Endothelial cell (in vitro differentiated cells): Measurements from ENCODE around the gene AP4B1. TPM values are rescaled to one million over a fixed set of nuclear protein-coding genes. Genes with fewer than 3 reads are reported as not detected.

Source experiments
- DNase-seq: peaks from one replicate; pipeline ENCODE4 v3.0.0; 2021; ENCODE audit warnings: low spot score
- H3K27ac Mint-ChIP-seq: one replicate; pipeline ENCODE4 v1.8.0; 2021; ENCODE audit warnings: mixed read lengths, inconsistent platforms; ENCODE audit not compliant: unreplicated experiment
- H3K27me3 Mint-ChIP-seq: one replicate; pipeline ENCODE4 v1.8.0; 2021; ENCODE audit warnings: mild to moderate bottlenecking, moderate library complexity, mixed read lengths, inconsistent platforms; ENCODE audit not compliant: unreplicated experiment
- H3K36me3 Mint-ChIP-seq: one replicate; pipeline ENCODE4 v1.8.0; 2021; ENCODE audit warnings: mild to moderate bottlenecking, low read depth, mixed read lengths, inconsistent platforms; ENCODE audit not compliant: unreplicated experiment
- H3K4me1 Mint-ChIP-seq: one replicate; pipeline ENCODE4 v1.8.0; 2021; ENCODE audit warnings: mild to moderate bottlenecking, mixed read lengths, inconsistent platforms; ENCODE audit not compliant: unreplicated experiment
- H3K4me3 Mint-ChIP-seq: one replicate; pipeline ENCODE4 v1.8.0; 2021; ENCODE audit warnings: mild to moderate bottlenecking, mixed read lengths, inconsistent platforms; ENCODE audit not compliant: unreplicated experiment
- H3K9me3 Mint-ChIP-seq: one replicate; pipeline ENCODE4 v1.8.0; 2021; ENCODE audit warnings: mixed read lengths, inconsistent platforms; ENCODE audit not compliant: unreplicated experiment
- total RNA-seq: library from RNA; stranded (reverse); fragmentation: NEBNext Ultra II Directional; extraction: Animal tissue kit (Norgen Biotek cat#: 25700); gene quantifications from one replicate; pipeline ENCODE4 v1.2.1, GENCODE V29; 2021; ENCODE audit not compliant: unreplicated experiment
- TF ChIP-seq, protein P1 (sequence below): fragments of 200-600 bp; sonication (generic); IDR thresholded peaks from one replicate; pipeline ENCODE4 v1.5.0; 2021; ENCODE audit warnings: antibody characterized with exemption; ENCODE audit not compliant: unreplicated experiment

AP4B1 gene
- total RNA-seq, 1 donor from 2014 or later = 28.4 TPM

DNA sequence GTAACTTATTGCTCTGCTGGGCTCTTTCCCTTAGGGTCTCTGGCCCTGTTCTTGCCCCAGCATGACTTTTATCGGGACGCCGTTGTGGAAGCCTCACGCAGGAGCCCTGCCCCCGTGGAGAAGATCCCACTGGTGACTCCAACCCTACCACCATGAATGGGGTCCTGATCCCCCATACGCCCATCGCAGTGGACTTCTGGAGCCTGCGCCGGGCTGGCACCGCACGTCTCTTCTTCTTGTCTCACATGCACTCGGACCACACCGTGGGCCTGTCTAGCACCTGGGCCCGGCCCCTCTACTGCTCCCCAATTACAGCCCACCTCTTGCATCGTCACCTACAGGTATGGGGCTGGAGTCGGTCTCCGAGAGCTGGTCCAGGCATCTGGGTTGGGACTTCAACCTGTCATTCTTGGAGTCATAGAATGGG is 849 bp upstream of the AP4B1 start:
- peaks cover 23% of the 10 kb centered on the region for H3K4me1 Mint-ChIP-seq
- no peaks in the 10 kb centered on the region for H3K9me3 Mint-ChIP-seq
- DNase-seq = peak; percentile 7
- TF ChIP-seq, protein P1, sequence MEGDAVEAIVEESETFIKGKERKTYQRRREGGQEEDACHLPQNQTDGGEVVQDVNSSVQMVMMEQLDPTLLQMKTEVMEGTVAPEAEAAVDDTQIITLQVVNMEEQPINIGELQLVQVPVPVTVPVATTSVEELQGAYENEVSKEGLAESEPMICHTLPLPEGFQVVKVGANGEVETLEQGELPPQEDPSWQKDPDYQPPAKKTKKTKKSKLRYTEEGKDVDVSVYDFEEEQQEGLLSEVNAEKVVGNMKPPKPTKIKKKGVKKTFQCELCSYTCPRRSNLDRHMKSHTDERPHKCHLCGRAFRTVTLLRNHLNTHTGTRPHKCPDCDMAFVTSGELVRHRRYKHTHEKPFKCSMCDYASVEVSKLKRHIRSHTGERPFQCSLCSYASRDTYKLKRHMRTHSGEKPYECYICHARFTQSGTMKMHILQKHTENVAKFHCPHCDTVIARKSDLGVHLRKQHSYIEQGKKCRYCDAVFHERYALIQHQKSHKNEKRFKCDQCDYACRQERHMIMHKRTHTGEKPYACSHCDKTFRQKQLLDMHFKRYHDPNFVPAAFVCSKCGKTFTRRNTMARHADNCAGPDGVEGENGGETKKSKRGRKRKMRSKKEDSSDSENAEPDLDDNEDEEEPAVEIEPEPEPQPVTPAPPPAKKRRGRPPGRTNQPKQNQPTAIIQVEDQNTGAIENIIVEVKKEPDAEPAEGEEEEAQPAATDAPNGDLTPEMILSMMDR = no peak
- H3K27ac Mint-ChIP-seq = peak overlapping the region; percentile 88
- H3K4me3 Mint-ChIP-seq = peak overlapping the region; percentile 98
- H3K27me3 Mint-ChIP-seq = peaks cover 12% of the 10 kb centered on the region
- peaks cover 25% of the 10 kb centered on the region for H3K36me3 Mint-ChIP-seq

DNA sequence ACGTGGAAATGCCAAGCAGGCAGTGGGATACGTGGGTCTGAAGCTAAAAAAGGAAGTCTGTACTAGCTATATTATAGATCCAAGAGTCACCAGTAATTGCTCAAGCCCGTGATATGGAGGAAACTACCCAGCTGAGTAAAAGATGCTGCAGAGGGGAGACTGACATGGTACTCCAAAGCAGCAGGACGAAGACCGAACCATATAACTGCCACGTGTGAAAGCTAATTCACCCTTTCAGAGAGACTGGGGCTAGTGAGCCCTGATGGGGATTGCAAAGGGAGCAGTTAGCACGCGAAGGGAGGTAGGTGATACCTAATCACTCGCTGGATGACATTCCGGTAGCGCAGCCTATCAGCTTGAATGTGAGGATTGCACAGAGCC is 316 bp downstream of the AP4B1 start:
- H3K27ac Mint-ChIP-seq = peak overlapping the region; percentile 88
- TF ChIP-seq, protein P1 = no peak
- H3K4me3 Mint-ChIP-seq = peak overlapping the region; percentile 98
- DNase-seq = no peak
- H3K27me3 Mint-ChIP-seq = peaks cover 12% of the 10 kb centered on the region
- H3K4me1 Mint-ChIP-seq = peaks cover 23% of the 10 kb centered on the region
- no peaks in the 10 kb centered on the region for H3K9me3 Mint-ChIP-seq
- H3K36me3 Mint-ChIP-seq = peaks cover 23% of the 10 kb centered on the region

DNA sequence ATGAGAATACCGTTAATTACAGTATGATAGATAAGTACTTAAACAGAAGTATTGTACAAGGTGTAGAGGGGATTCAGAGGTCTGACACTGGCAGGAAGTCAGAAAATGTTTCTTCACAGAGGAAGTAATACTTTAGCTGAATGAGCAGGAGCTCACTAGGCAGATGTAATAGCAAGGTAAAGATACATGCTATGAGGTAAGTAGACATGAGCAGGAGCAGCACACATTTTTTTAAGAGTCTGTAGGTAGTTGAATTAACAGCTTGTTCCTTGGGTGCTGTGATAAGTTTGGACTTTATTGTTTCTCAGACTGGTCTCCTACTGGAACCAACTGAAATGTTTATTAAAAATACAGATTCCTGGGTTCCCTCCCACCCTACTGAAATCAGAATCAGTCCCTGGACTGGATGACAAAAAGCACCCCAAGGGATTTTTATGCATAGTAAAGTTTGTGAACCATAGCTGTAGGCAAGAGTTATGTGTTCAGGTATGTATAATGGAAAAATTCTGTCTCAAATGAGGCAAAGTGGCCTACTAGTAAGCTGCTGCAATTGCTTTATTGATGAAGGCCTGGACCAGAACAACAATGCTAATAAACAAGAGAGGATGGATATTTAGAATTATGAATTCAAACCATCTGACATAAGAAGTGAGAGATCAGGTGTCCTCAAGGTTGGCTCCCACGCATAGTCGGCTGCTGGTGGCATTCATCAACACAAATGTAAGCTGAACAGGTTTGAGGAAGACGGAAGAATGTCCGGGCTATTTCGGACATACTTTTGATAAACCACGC is 902 bp downstream of the AP4B1 start:
- Mint-ChIP-seq H3K9me3 (no peaks in the 10 kb centered on the region), H3K36me3 (peaks cover 19% of the 10 kb centered on the region), H3K27me3 (peaks cover 12% of the 10 kb centered on the region), H3K4me1 (peaks cover 23% of the 10 kb centered on the region), H3K27ac (peak overlapping the region; percentile 88), H3K4me3 (peak overlapping the region; percentile 98)
- no peak for DNase-seq
- TF ChIP-seq, protein P1 = no peak

DNA sequence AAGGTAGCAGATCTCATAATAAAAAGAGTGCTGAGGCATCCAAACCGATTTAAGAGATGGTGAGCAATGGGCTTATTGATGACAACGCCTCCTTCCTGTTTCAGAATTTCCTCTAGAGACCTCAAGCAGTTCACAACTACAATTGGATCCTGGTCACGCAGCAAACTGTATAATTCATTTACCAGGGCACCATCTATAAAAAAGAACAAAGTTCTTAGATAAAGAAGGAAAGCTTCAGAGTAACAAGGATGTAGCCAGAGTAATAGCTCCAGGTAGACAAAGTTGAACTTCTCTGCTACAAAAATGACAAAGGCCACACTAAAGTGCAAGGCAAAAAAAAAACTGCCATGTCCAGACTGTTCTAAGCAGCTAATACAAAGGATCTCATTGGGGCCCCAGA is 3.4 kb downstream of the AP4B1 start:
- no peak for DNase-seq
- Mint-ChIP-seq H3K4me3 (no peak overlapping the region), H3K27me3 (peaks cover 12% of the 10 kb centered on the region), H3K9me3 (no peaks in the 10 kb centered on the region), H3K4me1 (peaks cover 23% of the 10 kb centered on the region), H3K36me3 (peaks cover 11% of the 10 kb centered on the region), H3K27ac (no peak overlapping the region)
- TF ChIP-seq, protein P1 = no peak

DNA sequence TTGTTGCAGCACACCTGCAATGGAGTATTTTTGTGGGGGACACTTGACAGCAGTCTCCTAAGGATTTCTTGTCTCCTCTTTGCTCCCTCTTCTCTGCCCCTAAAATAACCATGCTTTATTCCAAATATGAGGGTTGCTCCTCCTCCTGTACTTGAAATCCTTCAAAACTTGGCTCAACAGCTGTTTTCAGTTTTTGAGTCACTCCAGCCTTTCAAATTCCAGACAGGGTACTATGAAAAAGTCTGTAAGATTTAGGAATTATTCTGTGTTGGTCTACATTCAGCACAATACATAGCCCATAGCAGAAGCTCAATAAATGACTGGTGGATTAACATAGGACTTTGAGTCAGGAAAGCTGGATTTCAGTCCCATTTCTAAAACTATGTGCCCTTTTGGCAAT is 5.5 kb downstream of the AP4B1 start:
- Mint-ChIP-seq H3K9me3 (no peaks in the 10 kb centered on the region), H3K27ac (no peak overlapping the region), H3K4me1 (peaks cover 11% of the 10 kb centered on the region), H3K27me3 (no peaks in the 10 kb centered on the region), H3K36me3 (peaks cover 9% of the 10 kb centered on the region), H3K4me3 (no peak overlapping the region)
- TF ChIP-seq, protein P1 = no peak
- DNase-seq = no peak
